ENCODE measurements around the gene CDH4.

DNA sequence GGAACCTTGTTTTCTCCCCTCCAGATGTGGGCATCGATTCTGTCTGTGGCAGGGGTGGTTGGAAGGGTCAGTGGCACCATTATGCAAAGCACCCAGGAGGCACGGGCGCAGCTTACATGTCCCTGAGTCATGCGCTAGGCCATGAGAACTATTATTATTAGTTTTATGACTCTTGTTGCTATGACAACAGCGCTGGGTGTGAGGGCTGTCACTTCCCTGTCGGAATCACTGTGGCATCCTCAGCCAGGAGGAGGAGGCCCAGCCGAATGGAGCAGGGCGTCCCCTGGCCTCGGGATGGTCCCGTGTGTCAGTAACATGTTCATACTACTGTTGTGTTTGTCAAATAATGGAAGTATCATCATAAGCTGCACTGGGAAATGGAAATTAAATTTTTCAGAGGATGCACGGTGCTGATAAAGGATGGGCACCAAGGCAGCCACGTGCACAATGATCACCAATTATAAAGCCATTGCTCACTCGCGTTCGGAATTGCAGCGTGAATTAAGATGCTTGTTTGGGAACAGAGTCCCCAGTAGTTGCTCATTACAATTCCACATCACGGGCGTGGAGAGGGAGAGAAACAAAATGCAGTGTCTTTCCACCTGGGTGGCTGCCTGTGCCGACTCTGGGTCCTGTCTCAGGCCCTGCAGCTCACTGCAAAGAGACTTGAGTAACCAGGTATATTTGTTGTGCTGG, 247.9 kb downstream of the CDH4 start:
- TF ChIP-seq EZH2 (IDR thresholded peaks at IDR 0.05; ENCODE audit: borderline replicate concordance, low read depth, low read length, severe bottlenecking), result no peak
- TF ChIP-seq CTCF (IDR thresholded peaks at IDR 0.05; ENCODE audit: borderline replicate concordance, extremely low read depth, low read length, poor library complexity, severe bottlenecking), result no peak
